ENCODE results near the gene AUTS2.

Gene AUTS2

GRCh38 chr7:69673074-69673473 lies 74.8 kb downstream of the AUTS2 start:
- Histone ChIP-seq H3K36me3 (ENCODE audit: control insufficient read depth, insufficient read depth, low read length) (no peaks in the 10 kb centered on the region), H3K4me3 (ENCODE audit: low read length) (no peak overlapping the region), H3K27me3 (ENCODE audit: control insufficient read depth, insufficient read depth, low read length) (no peaks in the 10 kb centered on the region), H3K27ac (ENCODE audit: low read length) (no peak overlapping the region), H3K9me3 (ENCODE audit: control insufficient read depth, insufficient read depth, low read length) (no peaks in the 10 kb centered on the region), H3K4me1 (ENCODE audit: control insufficient read depth, insufficient read depth, low read length) (no peaks in the 10 kb centered on the region)
- DNase-seq (ENCODE audit: low read depth, low spot score) = no peak
- no CpG with 5 or more reads among the region's 2 CpGs for WGBS (ENCODE audit: insufficient coverage, insufficient read length)

GRCh38 chr7:69674701-69675182 lies 76.5 kb downstream of the AUTS2 start:
- Histone ChIP-seq H3K4me1 (ENCODE audit: control insufficient read depth, insufficient read depth, low read length) (no peaks in the 10 kb centered on the region), H3K9me3 (ENCODE audit: control insufficient read depth, insufficient read depth, low read length) (no peaks in the 10 kb centered on the region), H3K27me3 (ENCODE audit: control insufficient read depth, insufficient read depth, low read length) (no peaks in the 10 kb centered on the region), H3K27ac (ENCODE audit: low read length) (no peak overlapping the region), H3K36me3 (ENCODE audit: control insufficient read depth, insufficient read depth, low read length) (no peaks in the 10 kb centered on the region), H3K4me3 (ENCODE audit: low read length) (no peak overlapping the region)
- no CpG with 5 or more reads among the region's 4 CpGs for WGBS (ENCODE audit: insufficient coverage, insufficient read length)
- DNase-seq (ENCODE audit: low read depth, low spot score) = no peak

- Histone ChIP-seq H3K4me3 (ENCODE audit: low read length) (no peak overlapping the region), H3K4me1 (ENCODE audit: control insufficient read depth, insufficient read depth, low read length) (no peaks in the 10 kb centered on the region), H3K27me3 (ENCODE audit: control insufficient read depth, insufficient read depth, low read length) (no peaks in the 10 kb centered on the region), H3K27ac (ENCODE audit: low read length) (no peak overlapping the region), H3K9me3 (ENCODE audit: control insufficient read depth, insufficient read depth, low read length) (no peaks in the 10 kb centered on the region), H3K36me3 (ENCODE audit: control insufficient read depth, insufficient read depth, low read length) (no peaks in the 10 kb centered on the region)
- no peak for DNase-seq (ENCODE audit: low read depth, low spot score)
Observed at GRCh38 chr7:69676247-69676646, 78.0 kb downstream of the AUTS2 start.

DNA sequence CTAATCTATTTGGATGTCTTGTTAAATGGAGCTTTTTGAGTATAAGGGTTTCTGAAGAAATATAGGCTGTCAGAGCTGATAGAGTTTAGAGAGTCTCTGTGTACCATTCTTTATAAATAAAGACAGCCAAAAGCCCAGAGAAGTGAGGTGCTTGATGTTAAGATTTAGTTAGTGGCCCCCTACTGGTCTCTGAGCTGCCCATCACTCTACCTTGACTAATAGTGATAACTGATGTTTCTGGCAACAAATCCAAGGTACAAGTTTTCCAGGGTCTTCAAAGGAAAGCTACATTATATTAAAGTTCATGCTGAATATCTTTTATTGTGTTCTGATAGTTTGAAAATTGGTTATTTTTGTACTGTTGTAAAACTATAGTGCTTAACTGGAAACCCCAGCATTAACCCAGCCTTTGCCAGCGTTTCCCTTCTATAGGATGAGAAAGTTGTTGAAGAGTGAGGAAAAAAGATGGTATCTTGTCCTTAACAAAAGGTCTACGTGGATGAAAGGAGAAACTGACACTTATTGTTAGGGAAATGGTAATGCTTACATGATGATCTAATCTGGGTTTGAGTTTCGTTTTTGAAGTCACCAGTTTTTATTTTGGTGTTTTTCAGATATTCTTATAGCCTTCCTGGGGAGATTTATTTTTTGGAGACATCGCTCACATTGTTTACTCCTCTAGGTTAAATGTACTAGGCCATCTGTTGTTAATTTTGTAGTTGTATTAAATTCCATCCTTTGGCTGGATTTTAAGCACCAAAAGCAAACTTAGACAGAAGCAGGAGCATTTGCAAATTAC lies 79.0 kb downstream of the AUTS2 start:
- H3K36me3 ChIP-seq (ENCODE audit: control insufficient read depth, insufficient read depth, low read length) = no peaks in the 10 kb centered on the region
- DNase-seq (ENCODE audit: low read depth, low spot score) = no peak
- no peaks in the 10 kb centered on the region for H3K9me3 ChIP-seq (ENCODE audit: control insufficient read depth, insufficient read depth, low read length)
- WGBS (ENCODE audit: insufficient coverage, insufficient read length) = no CpG with 5 or more reads among the region's 4 CpGs
- H3K27ac ChIP-seq (ENCODE audit: low read length) = no peak overlapping the region
- no peaks in the 10 kb centered on the region for H3K4me1 ChIP-seq (ENCODE audit: control insufficient read depth, insufficient read depth, low read length)
- no peaks in the 10 kb centered on the region for H3K27me3 ChIP-seq (ENCODE audit: control insufficient read depth, insufficient read depth, low read length)
- H3K4me3 ChIP-seq (ENCODE audit: low read length) = no peak overlapping the region

- H3K4me3 ChIP-seq (ENCODE audit: low read length) = no peak overlapping the region
- no CpG with 5 or more reads among the region's 4 CpGs for whole genome bisulfite sequencing (ENCODE audit: insufficient coverage, insufficient read length)
- no peak overlapping the region for H3K27ac ChIP-seq (ENCODE audit: low read length)
- H3K36me3 ChIP-seq (ENCODE audit: control insufficient read depth, insufficient read depth, low read length) = no peaks in the 10 kb centered on the region
- no peaks in the 10 kb centered on the region for H3K4me1 ChIP-seq (ENCODE audit: control insufficient read depth, insufficient read depth, low read length)
- no peak for DNase-seq (ENCODE audit: low read depth, low spot score)
- H3K9me3 ChIP-seq (ENCODE audit: control insufficient read depth, insufficient read depth, low read length) = no peaks in the 10 kb centered on the region
- H3K27me3 ChIP-seq (ENCODE audit: control insufficient read depth, insufficient read depth, low read length) = no peaks in the 10 kb centered on the region
Observed at GRCh38 chr7:69677881-69678493, 79.7 kb downstream of the AUTS2 start.

GRCh38 chr7:69678494-69679187 lies 80.4 kb downstream of the AUTS2 start:
- no peaks in the 10 kb centered on the region for H3K4me1 ChIP-seq (ENCODE audit: control insufficient read depth, insufficient read depth, low read length)
- H3K36me3 ChIP-seq (ENCODE audit: control insufficient read depth, insufficient read depth, low read length) = no peaks in the 10 kb centered on the region
- no peak overlapping the region for H3K4me3 ChIP-seq (ENCODE audit: low read length)
- no peak overlapping the region for H3K27ac ChIP-seq (ENCODE audit: low read length)
- no peak for DNase-seq (ENCODE audit: low read depth, low spot score)
- no peaks in the 10 kb centered on the region for H3K27me3 ChIP-seq (ENCODE audit: control insufficient read depth, insufficient read depth, low read length)
- no CpG with 5 or more reads among the region's 11 CpGs for WGBS (ENCODE audit: insufficient coverage, insufficient read length)
- H3K9me3 ChIP-seq (ENCODE audit: control insufficient read depth, insufficient read depth, low read length) = no peaks in the 10 kb centered on the region

- Histone ChIP-seq H3K27ac (ENCODE audit: low read length) (no peak overlapping the region), H3K4me3 (ENCODE audit: low read length) (no peak overlapping the region), H3K4me1 (ENCODE audit: control insufficient read depth, insufficient read depth, low read length) (no peaks in the 10 kb centered on the region), H3K27me3 (ENCODE audit: control insufficient read depth, insufficient read depth, low read length) (no peaks in the 10 kb centered on the region), H3K36me3 (ENCODE audit: control insufficient read depth, insufficient read depth, low read length) (no peaks in the 10 kb centered on the region), H3K9me3 (ENCODE audit: control insufficient read depth, insufficient read depth, low read length) (no peaks in the 10 kb centered on the region)
- no peak for DNase-seq (ENCODE audit: low read depth, low spot score)
- WGBS (ENCODE audit: insufficient coverage, insufficient read length) = no CpG with 5 or more reads among the region's 3 CpGs
Observed at GRCh38 chr7:69681181-69681580, 82.9 kb downstream of the AUTS2 start.

DNA sequence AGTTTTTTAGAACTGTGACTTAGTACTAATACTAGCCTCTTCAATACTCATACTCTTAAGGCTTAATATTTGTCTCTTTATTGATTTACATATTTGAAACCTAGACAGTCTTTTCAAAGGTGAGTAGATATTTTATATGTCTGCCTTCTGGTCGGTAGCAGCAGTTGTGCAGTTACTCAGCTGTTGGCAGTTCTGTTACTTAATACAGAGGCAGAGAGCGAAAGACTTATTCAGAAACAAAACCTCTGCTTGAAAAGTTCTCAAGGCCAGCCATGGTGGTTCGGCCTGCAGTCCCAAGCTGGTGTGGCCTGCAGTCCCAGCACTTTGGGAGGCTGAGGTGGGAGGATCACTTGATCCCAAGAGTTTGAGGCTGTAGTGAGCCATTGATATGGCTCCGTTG lies 84.2 kb downstream of the AUTS2 start:
- H3K4me1 ChIP-seq (ENCODE audit: control insufficient read depth, insufficient read depth, low read length) = no peaks in the 10 kb centered on the region
- no peaks in the 10 kb centered on the region for H3K36me3 ChIP-seq (ENCODE audit: control insufficient read depth, insufficient read depth, low read length)
- no peak overlapping the region for H3K27ac ChIP-seq (ENCODE audit: low read length)
- no peak overlapping the region for H3K4me3 ChIP-seq (ENCODE audit: low read length)
- no peaks in the 10 kb centered on the region for H3K9me3 ChIP-seq (ENCODE audit: control insufficient read depth, insufficient read depth, low read length)
- no peak for DNase-seq (ENCODE audit: low read depth, low spot score)
- H3K27me3 ChIP-seq (ENCODE audit: control insufficient read depth, insufficient read depth, low read length) = no peaks in the 10 kb centered on the region
- no CpG with 5 or more reads among the region's 4 CpGs for WGBS (ENCODE audit: insufficient coverage, insufficient read length)

DNA sequence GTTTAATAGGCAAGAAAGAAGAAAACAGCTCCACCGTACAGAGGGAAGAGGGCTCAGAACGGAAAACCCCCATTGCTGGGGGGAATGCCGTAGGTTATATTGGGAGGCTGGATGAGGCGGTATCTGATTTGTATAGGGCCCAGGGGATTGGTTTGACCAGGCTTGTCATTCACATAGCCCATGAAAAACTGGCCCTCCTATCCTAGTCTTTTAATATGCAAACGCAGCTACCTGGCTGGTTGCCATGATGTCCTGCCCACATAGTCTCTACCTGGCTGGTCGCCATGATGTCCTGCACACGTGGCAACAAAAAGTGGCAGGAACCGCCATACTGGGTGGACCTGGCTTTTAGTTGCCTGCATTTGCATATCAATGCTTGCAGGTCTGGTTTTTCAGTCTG lies 84.7 kb downstream of the AUTS2 start:
- Histone ChIP-seq H3K36me3 (ENCODE audit: control insufficient read depth, insufficient read depth, low read length) (no peaks in the 10 kb centered on the region), H3K27me3 (ENCODE audit: control insufficient read depth, insufficient read depth, low read length) (no peaks in the 10 kb centered on the region), H3K4me1 (ENCODE audit: control insufficient read depth, insufficient read depth, low read length) (no peaks in the 10 kb centered on the region), H3K9me3 (ENCODE audit: control insufficient read depth, insufficient read depth, low read length) (no peaks in the 10 kb centered on the region), H3K4me3 (ENCODE audit: low read length) (no peak overlapping the region), H3K27ac (ENCODE audit: low read length) (no peak overlapping the region)
- WGBS (ENCODE audit: insufficient coverage, insufficient read length) = no CpG with 5 or more reads among the region's 8 CpGs
- DNase-seq (ENCODE audit: low read depth, low spot score) = no peak

GRCh38 chr7:69684369-69685292 lies 86.4 kb downstream of the AUTS2 start:
- no peaks in the 10 kb centered on the region for H3K27me3 ChIP-seq (ENCODE audit: control insufficient read depth, insufficient read depth, low read length)
- DNase-seq (ENCODE audit: low read depth, low spot score) = no peak
- no peak overlapping the region for H3K27ac ChIP-seq (ENCODE audit: low read length)
- 100% methylated on average over 1 of the region's 8 CpGs for WGBS (ENCODE audit: insufficient coverage, insufficient read length)
- no peaks in the 10 kb centered on the region for H3K9me3 ChIP-seq (ENCODE audit: control insufficient read depth, insufficient read depth, low read length)
- no peaks in the 10 kb centered on the region for H3K4me1 ChIP-seq (ENCODE audit: control insufficient read depth, insufficient read depth, low read length)
- H3K4me3 ChIP-seq (ENCODE audit: low read length) = no peak overlapping the region
- no peaks in the 10 kb centered on the region for H3K36me3 ChIP-seq (ENCODE audit: control insufficient read depth, insufficient read depth, low read length)
